Measurements from ENCODE around the gene LYRM4.
A peak's percentile ranks its signal among the peaks of the same experiment; 100 is the strongest.

LYRM4 gene

GRCh38 chr6:5271926-5272325 lies 11.2 kb upstream of the LYRM4 start:
- WGBS (ENCODE audit: extremely low coverage, insufficient coverage, insufficient read length) = no CpG with 5 or more reads among the region's 6 CpGs
- DNase-seq = peak; percentile 48 to 66
- Histone ChIP-seq H3K9me3 (ENCODE audit: insufficient read depth, low read depth, low read length) (no peaks in the 10 kb centered on the region), H3K4me3 (ENCODE audit: low read depth, low read length) (no peak overlapping the region), H2BK12ac (ENCODE audit: low read length) (no peak overlapping the region), H3K79me1 (ENCODE audit: low read length) (no peaks in the 10 kb centered on the region), H3K18ac (ENCODE audit: low read length) (no peak overlapping the region), H3K4ac (ENCODE audit: low read depth, low read length) (no peak overlapping the region), H2AK5ac (ENCODE audit: low read length) (no peak overlapping the region), H3K23ac (ENCODE audit: low read length) (peak overlapping the region; percentile 86), H2BK5ac (ENCODE audit: low read depth, low read length, poor library complexity) (no peak overlapping the region), H4K12ac (ENCODE audit: low read depth, low read length) (no peak overlapping the region), H3K9ac (ENCODE audit: low read length) (peak overlapping the region; percentile 70), H2AFZ (ENCODE audit: insufficient read depth, low read length, poor library complexity) (no peak overlapping the region), H3K79me2 (ENCODE audit: control insufficient read depth, insufficient read depth, low read length, poor library complexity) (no peaks in the 10 kb centered on the region), H3K4me2 (ENCODE audit: low read length) (no peak overlapping the region), H3K27me3 (ENCODE audit: insufficient read depth, low read length) (no peaks in the 10 kb centered on the region), H3K4me1 (ENCODE audit: control insufficient read depth in 1 of 2, insufficient read depth in 2 of 2, low read length in 2 of 2) (peaks cover 0 to 4% of the 10 kb centered on the region in 2 experiments), H4K91ac (ENCODE audit: low read depth, low read length) (no peak overlapping the region), H3K27ac (ENCODE audit: low read depth, low read length) (no peak overlapping the region), H3K14ac (ENCODE audit: low read length) (no peak overlapping the region), H3K36me3 (ENCODE audit: control insufficient read depth in 1 of 2, insufficient read depth in 2 of 2, low read length in 2 of 2) (no peaks in the 10 kb centered on the region), H4K8ac (ENCODE audit: low read depth, low read length) (no peak overlapping the region), H2BK120ac (ENCODE audit: insufficient read depth, low read length, poor library complexity) (no peak overlapping the region)

DNA sequence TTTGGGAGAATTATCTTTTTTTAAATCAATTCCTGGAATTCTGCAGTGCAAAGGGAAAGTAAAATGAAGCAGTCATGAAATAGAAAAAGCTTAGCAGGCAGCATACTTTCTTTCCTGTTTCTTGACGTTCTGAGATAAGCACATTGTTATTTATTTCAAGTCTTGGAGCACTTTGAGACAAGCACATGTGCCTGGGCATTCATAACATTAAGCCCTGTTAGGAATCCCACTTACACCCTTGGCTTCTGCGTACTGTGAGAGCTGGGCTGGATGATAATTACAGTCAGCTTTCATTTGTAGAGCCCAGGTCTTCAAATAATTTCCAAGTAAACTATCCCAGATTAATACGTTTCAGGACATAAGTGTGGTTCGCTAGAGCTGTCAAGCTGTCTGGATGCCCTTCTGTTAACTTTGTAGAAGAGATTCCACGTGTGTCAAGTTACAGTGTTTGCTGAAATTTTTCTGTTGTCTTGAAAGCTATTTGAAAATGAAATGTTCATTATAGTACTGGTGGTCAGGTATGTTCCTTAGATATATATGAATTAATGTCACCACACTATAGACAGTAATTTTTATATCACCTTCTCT lies 9.4 kb upstream of the LYRM4 start:
- H3K14ac ChIP-seq (ENCODE audit: low read length) = no peak overlapping the region
- WGBS (ENCODE audit: extremely low coverage, insufficient coverage, insufficient read length) = no CpG with 5 or more reads among the region's 5 CpGs
- H3K4me3 ChIP-seq (ENCODE audit: low read depth, low read length) = no peak overlapping the region
- H2AFZ ChIP-seq (ENCODE audit: insufficient read depth, low read length, poor library complexity) = no peak overlapping the region
- H3K4me1 ChIP-seq (ENCODE audit: control insufficient read depth in 1 of 2, insufficient read depth in 2 of 2, low read length in 2 of 2) = peaks cover 0 to 4% of the 10 kb centered on the region in 2 experiments
- peak in 1 of 2 donors; percentile 13 for DNase-seq
- H4K91ac ChIP-seq (ENCODE audit: low read depth, low read length) = no peak overlapping the region
- no peak overlapping the region for H2AK5ac ChIP-seq (ENCODE audit: low read length)
- H3K23ac ChIP-seq (ENCODE audit: low read length) = no peak overlapping the region
- no peak overlapping the region for H2BK5ac ChIP-seq (ENCODE audit: low read depth, low read length, poor library complexity)
- no peak overlapping the region for H4K8ac ChIP-seq (ENCODE audit: low read depth, low read length)
- H4K12ac ChIP-seq (ENCODE audit: low read depth, low read length) = no peak overlapping the region
- H2BK12ac ChIP-seq (ENCODE audit: low read length) = no peak overlapping the region
- no peak overlapping the region for H3K18ac ChIP-seq (ENCODE audit: low read length)
- H3K79me2 ChIP-seq (ENCODE audit: control insufficient read depth, insufficient read depth, low read length, poor library complexity) = no peaks in the 10 kb centered on the region
- no peaks in the 10 kb centered on the region for H3K36me3 ChIP-seq (ENCODE audit: control insufficient read depth in 1 of 2, insufficient read depth in 2 of 2, low read length in 2 of 2)
- H3K79me1 ChIP-seq (ENCODE audit: low read length) = no peaks in the 10 kb centered on the region
- no peak overlapping the region for H3K4me2 ChIP-seq (ENCODE audit: low read length)
- no peaks in the 10 kb centered on the region for H3K9me3 ChIP-seq (ENCODE audit: insufficient read depth, low read depth, low read length)
- no peak overlapping the region for H3K9ac ChIP-seq (ENCODE audit: low read length)
- H3K4ac ChIP-seq (ENCODE audit: low read depth, low read length) = no peak overlapping the region
- no peak overlapping the region for H3K27ac ChIP-seq (ENCODE audit: low read depth, low read length)
- H2BK120ac ChIP-seq (ENCODE audit: insufficient read depth, low read length, poor library complexity) = no peak overlapping the region
- no peaks in the 10 kb centered on the region for H3K27me3 ChIP-seq (ENCODE audit: insufficient read depth, low read length)

GRCh38 chr6:5266423-5266822 lies 5.7 kb upstream of the LYRM4 start:
- Histone ChIP-seq H4K91ac (ENCODE audit: low read depth, low read length) (no peak overlapping the region), H3K4me3 (ENCODE audit: low read depth, low read length) (no peak overlapping the region), H3K4me2 (ENCODE audit: low read length) (no peak overlapping the region), H3K27me3 (ENCODE audit: insufficient read depth, low read length) (no peaks in the 10 kb centered on the region), H3K79me2 (ENCODE audit: control insufficient read depth, insufficient read depth, low read length, poor library complexity) (peaks cover 1% of the 10 kb centered on the region), H4K8ac (ENCODE audit: low read depth, low read length) (no peak overlapping the region), H2BK12ac (ENCODE audit: low read length) (no peak overlapping the region), H2AK5ac (ENCODE audit: low read length) (no peak overlapping the region), H3K9me3 (ENCODE audit: insufficient read depth, low read depth, low read length) (no peaks in the 10 kb centered on the region), H3K14ac (ENCODE audit: low read length) (no peak overlapping the region), H2AFZ (ENCODE audit: insufficient read depth, low read length, poor library complexity) (no peak overlapping the region), H4K12ac (ENCODE audit: low read depth, low read length) (no peak overlapping the region), H3K4ac (ENCODE audit: low read depth, low read length) (no peak overlapping the region), H2BK5ac (ENCODE audit: low read depth, low read length, poor library complexity) (no peak overlapping the region), H3K4me1 (ENCODE audit: control insufficient read depth in 1 of 2, insufficient read depth in 2 of 2, low read length in 2 of 2) (peaks cover 0 to 2% of the 10 kb centered on the region in 2 experiments), H3K27ac (ENCODE audit: low read depth, low read length) (no peak overlapping the region), H3K18ac (ENCODE audit: low read length) (no peak overlapping the region), H3K23ac (ENCODE audit: low read length) (no peak overlapping the region), H3K36me3 (ENCODE audit: control insufficient read depth in 1 of 2, insufficient read depth in 2 of 2, low read length in 2 of 2) (no peaks in the 10 kb centered on the region), H2BK120ac (ENCODE audit: insufficient read depth, low read length, poor library complexity) (no peak overlapping the region), H3K79me1 (ENCODE audit: low read length) (peaks cover 2% of the 10 kb centered on the region), H3K9ac (ENCODE audit: low read length) (no peak overlapping the region)
- WGBS (ENCODE audit: extremely low coverage, insufficient coverage, insufficient read length) = no CpG with 5 or more reads among the region's 2 CpGs
- no peak for DNase-seq

GRCh38 chr6:5261545-5262109 lies 877 bp upstream of the LYRM4 start:
- peak overlapping the region; percentile 87 for H3K18ac ChIP-seq (ENCODE audit: low read length)
- H2AFZ ChIP-seq (ENCODE audit: insufficient read depth, low read length, poor library complexity) = peak overlapping the region; percentile 97
- peak overlapping the region; percentile 95 for H4K8ac ChIP-seq (ENCODE audit: low read depth, low read length)
- H3K23ac ChIP-seq (ENCODE audit: low read length) = no peak overlapping the region
- peaks cover 7% of the 10 kb centered on the region for H3K79me1 ChIP-seq (ENCODE audit: low read length)
- WGBS (ENCODE audit: extremely low coverage, insufficient coverage, insufficient read length) = no CpG with 5 or more reads among the region's 19 CpGs
- H3K36me3 ChIP-seq (ENCODE audit: control insufficient read depth in 1 of 2, insufficient read depth in 2 of 2, low read length in 2 of 2) = peaks cover 0 to 4% of the 10 kb centered on the region in 2 experiments
- H4K91ac ChIP-seq (ENCODE audit: low read depth, low read length) = peak overlapping the region; percentile 93
- H3K9ac ChIP-seq (ENCODE audit: low read length) = peak overlapping the region; percentile 85
- H3K14ac ChIP-seq (ENCODE audit: low read length) = peak overlapping the region; percentile 58
- H3K4ac ChIP-seq (ENCODE audit: low read depth, low read length) = peak overlapping the region; percentile 61
- H4K12ac ChIP-seq (ENCODE audit: low read depth, low read length) = peak overlapping the region; percentile 70
- peaks cover 0 to 8% of the 10 kb centered on the region in 2 experiments for H3K4me1 ChIP-seq (ENCODE audit: control insufficient read depth in 1 of 2, insufficient read depth in 2 of 2, low read length in 2 of 2)
- no peaks in the 10 kb centered on the region for H3K9me3 ChIP-seq (ENCODE audit: insufficient read depth, low read depth, low read length)
- peaks cover 5% of the 10 kb centered on the region for H3K79me2 ChIP-seq (ENCODE audit: control insufficient read depth, insufficient read depth, low read length, poor library complexity)
- no peaks in the 10 kb centered on the region for H3K27me3 ChIP-seq (ENCODE audit: insufficient read depth, low read length)
- no peak overlapping the region for H2BK12ac ChIP-seq (ENCODE audit: low read length)
- H3K4me2 ChIP-seq (ENCODE audit: low read length) = peak overlapping the region; percentile 58
- peak overlapping the region; percentile 87 for H3K4me3 ChIP-seq (ENCODE audit: low read depth, low read length)
- peak overlapping the region; percentile 92 for H2BK5ac ChIP-seq (ENCODE audit: low read depth, low read length, poor library complexity)
- peak overlapping the region; percentile 73 for H2BK120ac ChIP-seq (ENCODE audit: insufficient read depth, low read length, poor library complexity)
- peak overlapping the region; percentile 87 for H3K27ac ChIP-seq (ENCODE audit: low read depth, low read length)
- no peak overlapping the region for H2AK5ac ChIP-seq (ENCODE audit: low read length)
- no peak for DNase-seq

All from trophoblast cell (in vitro differentiated cells and primary cell).